H1 (cell line): Measurements from ENCODE around the gene S100PBP. TPM values are rescaled to one million over a fixed set of nuclear protein-coding genes. Genes with fewer than 3 reads are reported as not detected.

ENCODE experiments used
- SUZ12 ChIP-seq: fragments of 200-600 bp; sonication (generic); IDR thresholded peaks from 2 replicates; pipeline ENCODE4 v1.6.1; 2012; ENCODE audit warnings: mild to moderate bottlenecking, inconsistent platforms, low read length, moderate library complexity, mixed read lengths
- TEAD4 ChIP-seq: IDR thresholded peaks from 2 replicates; pipeline ENCODE4 v1.6.1; 2012; ENCODE audit warnings: low read depth, low read length, inconsistent platforms, mixed read lengths
- polyA plus RNA-seq, 7 experiments: library from polyadenylated mRNA; depleted of rRNA in 3 of 7; stranded (reverse) in 5 of 7; unstranded in 2 of 7; fragments of >200 nt in 5 of 7; fragments of 200-250 nt in 2 of 7; gene quantifications; 1 replicate in 5 of 7; 2 replicates in 1 of 7; 4 replicates in 1 of 7; pipeline versions ENCODE4 v1.2.1 to v1.2.3, GENCODE V29; 2011 to 2013; ENCODE audit warnings: missing spikeins in 2 of 7, mixed read lengths in 2 of 7
- total RNA-seq: library from RNA; stranded (reverse); fragmentation: NEBNext Ultra II Directional; extraction: Animal tissue kit (Norgen Biotek cat#: 25700); gene quantifications from 2 replicates; pipeline ENCODE4 v1.2.1, GENCODE V29; 2021

Gene S100PBP
- total and polyA plus RNA-seq, 2 of the 8 experiments (the other 6 are each of a cell fraction or from before 2014, with no cell fraction given) = 43.8 to 68.3 TPM

- TF ChIP-seq SUZ12 (no peak), TEAD4 (no peak)
Measured at GRCh38 chr1:32868085-32868484, 50.6 kb downstream of the S100PBP start (continued).
